ENCODE results near the gene EFNA4. TPM values are rescaled to one million over a fixed set of nuclear protein-coding genes. Genes with fewer than 3 reads are reported as not detected.

EFNA4 gene
- total and polyA plus RNA-seq, 9 of the 15 experiments (the other 6 are each of a cell fraction or from before 2014, with no cell fraction given), result 0.68 to 7.4 (median 6.1) TPM

GRCh38 chr1:155110826-155111225 lies 47.3 kb downstream of the EFNA4 start:
- H3K27me3 ChIP-seq (ENCODE audit: control insufficient read depth in 2 of 2, insufficient read depth in 2 of 2, low read length in 2 of 2), result no peaks in the 10 kb centered on the region
- WGBS (ENCODE audit: insufficient coverage, low coverage, missing lambda C conversion rate), result 45% methylated on average over 8 of the region's 8 CpGs
- no peak overlapping the region for H3K4me2 ChIP-seq (ENCODE audit: insufficient read depth, low read length)
- H4K20me1 ChIP-seq (replicated peaks; ENCODE audit: control insufficient read depth, insufficient read depth, low read length), result no peaks in the 10 kb centered on the region
- DNase-seq (ENCODE audit: extremely low read depth in 1 of 4, low spot score in 3 of 4) (no peak), ATAC-seq (no peak), FAIRE-seq (no peak)
- no peak for TF ChIP-seq ZNF121 (CRISPR knock-in tag; conservative IDR thresholded peaks at IDR 0.05)
- H3K36me3 ChIP-seq (ENCODE audit: control insufficient read depth, insufficient read depth, low read length), result no peaks in the 10 kb centered on the region
- H3K9me1 ChIP-seq (ENCODE audit: control insufficient read depth, insufficient read depth, low read length), result no peaks in the 10 kb centered on the region
- intact Hi-C loops (cut with micrococcal nuclease), result loop anchor here (5.0 kb wide), 1 partner anchor 56 kb away; no protein-coding TSS in a partner anchor
- no TSS peak for BruUV-seq (replicated peaks)
- ChIA-PET POLR2A (interaction anchor here (1.2 kb wide), 1 partner anchor 15 kb away, joined by 3 read pairs; no protein-coding TSS in a partner anchor), CTCF (ENCODE audit: low intra/inter-chr PET ratio) (no interaction called here)
- H2AFZ ChIP-seq (ENCODE audit: low read depth, low read length), result no peak overlapping the region
- H3K4me3 ChIP-seq, result no peak overlapping the region
- in situ Hi-C loops (cut with MboI), result no loop called here
- H3K9me3 ChIP-seq (replicated peaks; ENCODE audit: control insufficient read depth, insufficient read depth, low read depth, low read length), result no peaks in the 10 kb centered on the region
- no peaks in the 10 kb centered on the region for H3K79me2 ChIP-seq (ENCODE audit: control insufficient read depth, insufficient read depth, low read length)
- H3K27ac ChIP-seq (ENCODE audit: extremely low read depth, low read depth, low read length), result no peak overlapping the region
- no peak overlapping the region for H3K9ac ChIP-seq (ENCODE audit: insufficient read depth in 1 of 2, low read depth in 2 of 2, low read length in 2 of 2)
- peaks cover 1 to 7% of the 10 kb centered on the region in 2 experiments; a peak in 3 of 5 replicates for H3K4me1 ChIP-seq (replicated peaks in 1 of 2; ENCODE audit: control insufficient read depth in 2 of 2, insufficient read depth in 2 of 2, low read length in 2 of 2)

- Histone ChIP-seq H3K9me3 (replicated peaks; ENCODE audit: control insufficient read depth, insufficient read depth, low read depth, low read length) (no peaks in the 10 kb centered on the region), H3K27ac (ENCODE audit: extremely low read depth, low read depth, low read length) (no peak overlapping the region), H4K20me1 (replicated peaks; ENCODE audit: control insufficient read depth, insufficient read depth, low read length) (no peaks in the 10 kb centered on the region), H3K79me2 (ENCODE audit: control insufficient read depth, insufficient read depth, low read length) (no peaks in the 10 kb centered on the region), H3K4me1 (replicated peaks in 1 of 2; ENCODE audit: control insufficient read depth in 2 of 2, insufficient read depth in 2 of 2, low read length in 2 of 2) (peaks cover 0 to 7% of the 10 kb centered on the region in 2 experiments; a peak in 2 of 5 replicates), H3K4me2 (ENCODE audit: insufficient read depth, low read length) (no peak overlapping the region), H3K36me3 (ENCODE audit: control insufficient read depth, insufficient read depth, low read length) (no peaks in the 10 kb centered on the region), H3K27me3 (ENCODE audit: control insufficient read depth in 2 of 2, insufficient read depth in 2 of 2, low read length in 2 of 2) (no peaks in the 10 kb centered on the region), H3K4me3 (no peak overlapping the region), H3K9ac (ENCODE audit: insufficient read depth in 1 of 2, low read depth in 2 of 2, low read length in 2 of 2) (no peak overlapping the region), H3K9me1 (ENCODE audit: control insufficient read depth, insufficient read depth, low read length) (no peaks in the 10 kb centered on the region), H2AFZ (ENCODE audit: low read depth, low read length) (no peak overlapping the region)
- intact Hi-C loops (cut with micrococcal nuclease), result loop anchor here (5.0 kb wide), 1 partner anchor 54 kb away; no protein-coding TSS in a partner anchor
- POLR2A ChIA-PET, result no interaction called here
- 27% methylated on average over 5 of the region's 5 CpGs for WGBS (ENCODE audit: insufficient coverage, low coverage, missing lambda C conversion rate)
- in situ Hi-C loops (cut with MboI), result no loop called here
- DNase-seq (ENCODE audit: extremely low read depth in 1 of 4, low spot score in 3 of 4) (no peak), FAIRE-seq (no peak), ATAC-seq (no peak)
- CTCF ChIA-PET (ENCODE audit: low intra/inter-chr PET ratio), result interaction anchor here (2.0 kb wide), 1 partner anchor 54 kb away, joined by 17 read pairs; no protein-coding TSS in a partner anchor
- BruUV-seq (replicated peaks), result no TSS peak
- TF ChIP-seq CHAMP1 (IDR thresholded peaks at IDR 0.05), result no peak
- no peak for TF ChIP-seq ZNF408 (CRISPR knock-in tag; IDR thresholded peaks at IDR 0.05; ENCODE audit: low read depth)
- no peak for TF ChIP-seq ARID3A (IDR thresholded peaks at IDR 0.05; ENCODE audit: borderline replicate concordance, low read depth, low read length)
- no peak for TF ChIP-seq BCLAF1 (IDR thresholded peaks at IDR 0.05; ENCODE audit: borderline replicate concordance in 1 of 2, control insufficient read depth in 1 of 2, low read depth in 2 of 2, low read length in 1 of 2)
These were observed 50.0 kb downstream of the EFNA4 start for GRCh38 chr1:155113450-155113980.

All from K562 (cell line).